PFSK-1 (cell line): ENCODE measurements around the gene OGFOD3.

ENCODE experiments used
- POLR2AphosphoS5 ChIP-seq: IDR thresholded peaks from 2 replicates; pipeline ENCODE4 v1.6.1; 2012; ENCODE audit warnings: low read depth, mild to moderate bottlenecking, control low read depth, low read length, moderate library complexity
- TF ChIP-seq, protein P1 (sequence below), 2 experiments: IDR thresholded peaks; 2 replicates each; pipeline versions ENCODE4 v1.6.1 to v1.8.0; 2011 to 2012; ENCODE audit warnings: low read depth in 2 of 2, low read length in 2 of 2, control low read depth in 1 of 2, inconsistent platforms in 1 of 2, mild to moderate bottlenecking in 1 of 2, moderate library complexity in 1 of 2; ENCODE audit not compliant: insufficient read depth in 1 of 2

DNA sequence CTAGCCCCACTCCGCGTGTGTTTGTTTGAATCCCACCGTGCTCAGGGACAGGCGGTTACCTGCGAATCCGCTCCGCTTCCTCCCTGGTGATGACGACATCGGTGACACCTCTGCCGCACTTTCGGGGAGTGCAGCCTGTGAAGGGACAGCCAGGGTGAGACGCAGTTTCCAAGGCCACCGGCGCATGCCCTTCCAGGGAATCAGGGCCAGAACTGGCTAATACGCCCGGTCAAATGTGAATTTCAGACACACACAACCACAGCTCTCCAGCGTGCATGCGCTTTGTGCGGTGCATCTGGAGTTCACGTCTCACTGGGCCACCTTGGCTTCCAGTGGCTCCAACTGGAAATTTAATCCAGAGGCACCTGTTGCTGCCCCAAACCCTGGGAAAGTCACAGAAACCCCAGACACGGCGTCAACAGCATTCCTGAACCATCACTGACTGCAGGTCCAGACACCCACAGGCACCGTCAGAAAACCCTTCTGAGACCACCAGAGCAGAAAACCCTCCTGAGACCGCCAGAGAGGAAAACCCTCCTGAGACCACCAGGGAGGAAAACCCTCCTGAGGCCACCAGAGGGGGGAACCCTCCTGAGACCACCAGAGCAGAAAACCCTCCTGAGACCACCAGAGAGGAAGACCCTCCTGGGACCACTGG is 6.9 kb downstream of the OGFOD3 start:
- TF ChIP-seq, protein P1, sequence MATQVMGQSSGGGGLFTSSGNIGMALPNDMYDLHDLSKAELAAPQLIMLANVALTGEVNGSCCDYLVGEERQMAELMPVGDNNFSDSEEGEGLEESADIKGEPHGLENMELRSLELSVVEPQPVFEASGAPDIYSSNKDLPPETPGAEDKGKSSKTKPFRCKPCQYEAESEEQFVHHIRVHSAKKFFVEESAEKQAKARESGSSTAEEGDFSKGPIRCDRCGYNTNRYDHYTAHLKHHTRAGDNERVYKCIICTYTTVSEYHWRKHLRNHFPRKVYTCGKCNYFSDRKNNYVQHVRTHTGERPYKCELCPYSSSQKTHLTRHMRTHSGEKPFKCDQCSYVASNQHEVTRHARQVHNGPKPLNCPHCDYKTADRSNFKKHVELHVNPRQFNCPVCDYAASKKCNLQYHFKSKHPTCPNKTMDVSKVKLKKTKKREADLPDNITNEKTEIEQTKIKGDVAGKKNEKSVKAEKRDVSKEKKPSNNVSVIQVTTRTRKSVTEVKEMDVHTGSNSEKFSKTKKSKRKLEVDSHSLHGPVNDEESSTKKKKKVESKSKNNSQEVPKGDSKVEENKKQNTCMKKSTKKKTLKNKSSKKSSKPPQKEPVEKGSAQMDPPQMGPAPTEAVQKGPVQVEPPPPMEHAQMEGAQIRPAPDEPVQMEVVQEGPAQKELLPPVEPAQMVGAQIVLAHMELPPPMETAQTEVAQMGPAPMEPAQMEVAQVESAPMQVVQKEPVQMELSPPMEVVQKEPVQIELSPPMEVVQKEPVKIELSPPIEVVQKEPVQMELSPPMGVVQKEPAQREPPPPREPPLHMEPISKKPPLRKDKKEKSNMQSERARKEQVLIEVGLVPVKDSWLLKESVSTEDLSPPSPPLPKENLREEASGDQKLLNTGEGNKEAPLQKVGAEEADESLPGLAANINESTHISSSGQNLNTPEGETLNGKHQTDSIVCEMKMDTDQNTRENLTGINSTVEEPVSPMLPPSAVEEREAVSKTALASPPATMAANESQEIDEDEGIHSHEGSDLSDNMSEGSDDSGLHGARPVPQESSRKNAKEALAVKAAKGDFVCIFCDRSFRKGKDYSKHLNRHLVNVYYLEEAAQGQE (IDR thresholded peaks at IDR 0.05; ENCODE audit: insufficient read depth in 1 of 2, low read depth in 2 of 2, low read length in 2 of 2): no peak
- TF ChIP-seq POLR2AphosphoS5: no peak
